Muscle of leg (tissue), 11 donors: ENCODE measurements around the gene TSBP1. TPM values are rescaled to one million over a fixed set of nuclear protein-coding genes. Genes with fewer than 3 reads are reported as not detected.
A peak's percentile ranks its signal among the peaks of the same experiment; 100 is the strongest.

Experiments
- DNase-seq: peaks from one replicate; pipeline ENCODE4 v3.0.0; 2013
- H3K27ac ChIP-seq: one replicate; pipeline ENCODE4 v1.5.1; 2013; ENCODE audit warnings: mild to moderate bottlenecking, low read length, control low read depth
- H3K27me3 ChIP-seq: one replicate; pipeline ENCODE4 v1.6.1; 2013; ENCODE audit warnings: low read length; ENCODE audit not compliant: control insufficient read depth, insufficient read depth
- H3K36me3 ChIP-seq: one replicate; pipeline ENCODE4 v1.6.1; 2013; ENCODE audit warnings: low read length; ENCODE audit not compliant: control insufficient read depth, insufficient read depth
- H3K4me1 ChIP-seq: one replicate; pipeline ENCODE4 v1.6.1; 2013; ENCODE audit warnings: low read length; ENCODE audit not compliant: control insufficient read depth, insufficient read depth
- H3K4me3 ChIP-seq: one replicate; pipeline ENCODE4 v1.5.1; 2013; ENCODE audit warnings: low read length, control low read depth
- H3K9me3 ChIP-seq: replicated peaks from 2 replicates; pipeline ENCODE4 v1.6.1; 2013; ENCODE audit warnings: low read depth, low read length; ENCODE audit not compliant: control insufficient read depth
- WGBS: methylation state at CpG from one replicate; pipeline ENCODE4 v1.1.5; 2013; ENCODE audit warnings: missing lambda C conversion rate; ENCODE audit not compliant: insufficient coverage; 5-methylcytosine and 5-hydroxymethylcytosine counted together
- polyA plus RNA-seq, 8 donors: library from polyadenylated mRNA; unstranded; fragments of 120-200 nt; gene quantifications; one replicate each; pipeline versions ENCODE4 v1.2.1 to v1.2.3, GENCODE V29; 2013; ENCODE audit warnings: inconsistent platforms in 1 of 8, low replicate concordance in 1 of 8; ENCODE audit not compliant: insufficient read length in 8 of 8, insufficient read depth in 1 of 8
- total RNA-seq: library from RNA; stranded (reverse); fragments of 120-200 nt; gene quantifications from one replicate; pipeline ENCODE4 v1.2.4, GENCODE V29; 2013

Gene TSBP1
- total and polyA plus RNA-seq, 9 donors: 0.07 to 0.09 TPM; not detected in 7

GRCh38 chr6:32402812-32403211 is 31.1 kb upstream of the TSBP1 start:
- no peak overlapping the region for H3K4me3 ChIP-seq
- WGBS: 70% methylated on average over 8 of the region's 8 CpGs
- DNase-seq: no peak
- H3K27ac ChIP-seq: no peak overlapping the region
- peaks cover 20% of the 10 kb centered on the region for H3K27me3 ChIP-seq
- no peaks in the 10 kb centered on the region for H3K4me1 ChIP-seq
- H3K9me3 ChIP-seq: no peaks in the 10 kb centered on the region
- H3K36me3 ChIP-seq: no peaks in the 10 kb centered on the region

GRCh38 chr6:32401284-32401963 is 29.7 kb upstream of the TSBP1 start:
- Histone ChIP-seq H3K27ac (no peak overlapping the region), H3K36me3 (no peaks in the 10 kb centered on the region), H3K4me1 (no peaks in the 10 kb centered on the region), H3K27me3 (peaks cover 13% of the 10 kb centered on the region), H3K9me3 (no peaks in the 10 kb centered on the region), H3K4me3 (no peak overlapping the region)
- 57% methylated on average over 1 of the region's 4 CpGs for WGBS
- no peak for DNase-seq

GRCh38 chr6:32397252-32397920 is 25.7 kb upstream of the TSBP1 start:
- WGBS: 100% methylated on average over 2 of the region's 7 CpGs
- Histone ChIP-seq H3K27ac (no peak overlapping the region), H3K4me3 (no peak overlapping the region), H3K36me3 (no peaks in the 10 kb centered on the region), H3K4me1 (peaks cover 3% of the 10 kb centered on the region), H3K27me3 (no peaks in the 10 kb centered on the region), H3K9me3 (no peaks in the 10 kb centered on the region)
- DNase-seq: no peak

DNA sequence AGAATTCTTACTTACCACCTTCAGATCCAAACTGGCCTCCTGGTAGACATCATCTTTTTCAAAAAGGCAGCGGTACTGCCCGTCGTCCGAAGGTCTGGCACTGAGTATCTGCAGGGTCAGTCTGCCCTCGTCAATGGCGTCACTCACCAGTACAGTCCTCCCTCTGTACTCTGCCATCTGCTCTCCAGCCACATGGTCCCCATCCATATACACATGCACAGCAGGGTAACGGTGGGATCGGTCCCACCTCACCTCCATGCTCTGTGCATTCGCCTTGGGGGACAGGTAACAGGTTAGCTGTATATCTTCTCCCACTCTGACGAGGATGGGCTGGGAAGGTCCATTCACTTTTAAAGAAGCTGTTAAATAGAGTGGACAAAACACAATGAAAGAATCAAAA is 24.3 kb upstream of the TSBP1 start:
- peaks cover 3% of the 10 kb centered on the region for H3K4me1 ChIP-seq
- no peak overlapping the region for H3K4me3 ChIP-seq
- DNase-seq: no peak
- no peaks in the 10 kb centered on the region for H3K27me3 ChIP-seq
- H3K27ac ChIP-seq: no peak overlapping the region
- WGBS: 100% methylated on average over 6 of the region's 10 CpGs
- H3K36me3 ChIP-seq: no peaks in the 10 kb centered on the region
- no peaks in the 10 kb centered on the region for H3K9me3 ChIP-seq

DNA sequence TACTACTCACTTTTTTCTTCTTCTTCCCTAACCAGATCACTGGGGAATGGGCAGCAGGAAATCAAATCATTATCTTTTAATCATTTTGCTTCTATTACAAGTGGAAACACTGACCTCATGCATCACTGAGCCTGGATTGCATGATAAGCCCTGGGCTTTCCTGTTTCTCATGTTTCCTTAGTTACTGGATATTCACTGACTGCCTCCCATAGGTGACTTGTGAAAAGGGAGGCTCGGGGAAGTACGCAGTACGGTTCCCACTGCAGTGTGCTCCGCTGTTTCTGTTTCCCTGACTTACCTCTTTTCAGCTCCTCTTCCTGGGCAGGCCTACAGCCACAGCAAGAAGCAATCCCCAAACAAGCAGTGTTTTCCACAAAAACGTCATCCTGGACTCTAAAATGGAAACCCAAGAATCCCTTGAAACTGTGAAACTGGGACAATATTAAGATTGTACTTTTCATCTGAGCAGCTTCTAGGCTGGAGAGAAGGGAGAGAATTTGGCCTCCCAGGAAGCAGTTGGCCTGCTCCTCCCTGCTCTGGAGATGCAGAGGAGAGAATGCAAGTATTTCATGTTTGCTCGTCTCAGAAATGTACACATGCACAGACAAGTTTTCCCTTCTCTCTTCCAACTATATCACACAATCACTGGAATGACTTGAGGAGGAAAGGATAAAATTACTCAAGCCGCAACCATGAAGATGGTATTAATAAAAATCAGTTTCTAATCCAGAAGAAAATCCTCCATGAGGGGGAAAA is 22.1 kb upstream of the TSBP1 start:
- H3K9me3 ChIP-seq: no peaks in the 10 kb centered on the region
- H3K4me3 ChIP-seq: no peak overlapping the region
- no peaks in the 10 kb centered on the region for H3K36me3 ChIP-seq
- peak overlapping the region; percentile 84 for H3K27ac ChIP-seq
- no peaks in the 10 kb centered on the region for H3K27me3 ChIP-seq
- whole genome bisulfite sequencing: no CpG with 5 or more reads among the region's 7 CpGs
- peaks cover 3% of the 10 kb centered on the region for H3K4me1 ChIP-seq
- DNase-seq: peak; percentile 92

GRCh38 chr6:32391505-32391904 is 19.8 kb upstream of the TSBP1 start:
- Histone ChIP-seq H3K9me3 (no peaks in the 10 kb centered on the region), H3K27ac (no peak overlapping the region), H3K36me3 (no peaks in the 10 kb centered on the region), H3K4me1 (peaks cover 3% of the 10 kb centered on the region), H3K27me3 (no peaks in the 10 kb centered on the region), H3K4me3 (no peak overlapping the region)
- 93% methylated on average over 5 of the region's 6 CpGs for WGBS
- no peak for DNase-seq

DNA sequence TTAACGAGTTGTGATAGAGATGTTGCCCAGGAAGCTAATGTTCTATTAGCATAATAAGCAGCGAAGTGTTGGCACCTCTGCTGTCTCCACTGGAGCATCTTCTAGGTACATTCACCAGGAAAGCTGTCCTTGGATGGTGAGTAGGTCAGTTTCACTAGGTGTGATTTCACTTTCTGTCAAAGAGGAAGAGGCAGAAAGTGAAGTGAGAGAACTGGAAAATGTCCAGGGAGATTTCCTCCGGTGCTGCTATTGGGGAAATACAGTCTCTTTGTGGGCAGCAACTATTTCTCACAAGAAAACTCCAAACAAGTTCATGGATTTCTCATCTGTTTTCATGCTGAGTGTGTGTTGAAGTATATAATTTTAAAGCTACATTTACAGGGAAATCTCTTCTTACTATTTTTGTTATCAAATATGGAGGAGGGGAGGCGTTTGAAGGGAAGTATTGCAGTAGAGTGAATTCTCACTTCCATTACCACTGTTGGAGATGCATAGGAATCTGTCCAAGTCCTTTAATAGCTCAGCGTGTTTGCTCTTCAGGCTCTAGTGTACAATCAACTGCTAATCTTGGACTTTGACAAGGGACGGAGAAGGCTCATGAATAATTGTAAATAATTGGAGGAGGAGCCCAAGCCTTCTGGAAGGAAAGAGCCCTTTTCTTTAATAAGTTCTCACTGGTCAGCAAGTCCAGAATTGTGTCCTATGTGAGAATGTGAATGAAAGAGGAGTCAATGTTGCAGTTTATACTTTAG is 16.1 kb upstream of the TSBP1 start:
- H3K4me1 ChIP-seq: no peaks in the 10 kb centered on the region
- H3K9me3 ChIP-seq: no peaks in the 10 kb centered on the region
- DNase-seq: peak; percentile 22
- H3K27me3 ChIP-seq: no peaks in the 10 kb centered on the region
- H3K4me3 ChIP-seq: no peak overlapping the region
- whole genome bisulfite sequencing: 71% methylated on average over 1 of the region's 6 CpGs
- H3K36me3 ChIP-seq: no peaks in the 10 kb centered on the region
- H3K27ac ChIP-seq: no peak overlapping the region

DNA sequence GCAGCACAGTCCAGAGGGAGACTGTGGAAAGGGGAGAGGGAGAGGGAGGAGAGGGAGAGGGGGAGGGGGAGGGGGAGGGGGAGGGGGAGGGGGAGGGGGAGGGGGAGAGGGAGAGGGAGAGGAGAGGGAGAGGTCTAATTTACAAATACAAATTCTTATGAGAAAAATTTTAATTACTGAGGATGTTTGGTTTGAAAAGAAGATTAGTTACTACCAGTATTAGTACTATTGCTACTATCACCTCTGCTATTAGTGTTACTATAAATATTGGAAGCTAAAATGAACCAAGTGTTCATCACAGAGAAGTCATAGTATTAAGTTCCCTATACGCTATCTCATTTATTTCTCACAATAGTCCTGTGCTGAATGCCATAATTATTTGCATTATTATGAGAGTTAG is 14.3 kb upstream of the TSBP1 start:
- no CpG with 5 or more reads among the region's 1 CpG for WGBS
- H3K9me3 ChIP-seq: no peaks in the 10 kb centered on the region
- H3K27me3 ChIP-seq: no peaks in the 10 kb centered on the region
- H3K4me3 ChIP-seq: no peak overlapping the region
- no peaks in the 10 kb centered on the region for H3K36me3 ChIP-seq
- no peaks in the 10 kb centered on the region for H3K4me1 ChIP-seq
- H3K27ac ChIP-seq: no peak overlapping the region
- DNase-seq: no peak

GRCh38 chr6:32382757-32383420 is 11.2 kb upstream of the TSBP1 start:
- Histone ChIP-seq H3K36me3 (no peaks in the 10 kb centered on the region), H3K4me3 (no peak overlapping the region), H3K27ac (no peak overlapping the region), H3K27me3 (no peaks in the 10 kb centered on the region), H3K4me1 (no peaks in the 10 kb centered on the region), H3K9me3 (no peaks in the 10 kb centered on the region)
- WGBS: no CpG with 5 or more reads among the region's 1 CpG
- DNase-seq: no peak
